WERI-Rb-1 (cell line): Measurements from ENCODE around the gene P2RX2.

ENCODE experiments used
- DNase-seq: peaks from one replicate; pipeline ENCODE4 v3.0.0-alpha.2; 2020
- H3K27ac ChIP-seq: fragments of 250-450 bp; sonication (Bioruptor Pico); 2 replicates; pipeline ENCODE4 v1.5.1; 2020; ENCODE audit warnings: mild to moderate bottlenecking, moderate library complexity
- H3K27me3 ChIP-seq: fragments of 250-450 bp; sonication (Bioruptor Pico); 2 replicates; pipeline ENCODE4 v1.5.1; 2021; ENCODE audit warnings: mild to moderate bottlenecking, low read depth, moderate library complexity; ENCODE audit not compliant: insufficient read depth, severe bottlenecking
- H3K36me3 ChIP-seq: fragments of 250-450 bp; sonication (Bioruptor Pico); 2 replicates; pipeline ENCODE4 v1.5.1; 2020; ENCODE audit warnings: mild to moderate bottlenecking, moderate library complexity
- H3K4me3 ChIP-seq: 2 replicates; pipeline ENCODE4 v1.5.1; 2011; ENCODE audit warnings: low read depth, mild to moderate bottlenecking, control low read depth, low read length
- H3K9me3 ChIP-seq: fragments of 250-450 bp; sonication (Bioruptor Pico); 2 replicates; pipeline ENCODE4 v1.5.1; 2021; ENCODE audit warnings: mild to moderate bottlenecking, moderate library complexity; ENCODE audit not compliant: severe bottlenecking
- CTCF ChIP-seq: IDR thresholded peaks from 2 replicates; pipeline ENCODE4 v1.5.1; 2011; ENCODE audit warnings: low read depth, mild to moderate bottlenecking, control low read depth, inconsistent platforms, low read length

The P2RX2 gene

GRCh38 chr12:132588821-132589669 lies 29.5 kb upstream of the P2RX2 start:
- H3K9me3 ChIP-seq, result no peaks in the 10 kb centered on the region
- H3K27me3 ChIP-seq, result no peaks in the 10 kb centered on the region
- no peak overlapping the region for H3K4me3 ChIP-seq
- TF ChIP-seq CTCF, result no peak
- H3K27ac ChIP-seq, result no peak overlapping the region
- DNase-seq, result no peak
- peaks cover 9% of the 10 kb centered on the region for H3K36me3 ChIP-seq

GRCh38 chr12:132591107-132591935 lies 27.3 kb upstream of the P2RX2 start:
- no peak overlapping the region for H3K27ac ChIP-seq
- H3K36me3 ChIP-seq, result no peaks in the 10 kb centered on the region
- no peak overlapping the region for H3K4me3 ChIP-seq
- TF ChIP-seq CTCF, result no peak
- no peaks in the 10 kb centered on the region for H3K27me3 ChIP-seq
- H3K9me3 ChIP-seq, result no peaks in the 10 kb centered on the region
- DNase-seq, result no peak

GRCh38 chr12:132592282-132592970 lies 26.1 kb upstream of the P2RX2 start:
- Histone ChIP-seq H3K27ac (no peak overlapping the region), H3K9me3 (no peaks in the 10 kb centered on the region), H3K27me3 (no peaks in the 10 kb centered on the region), H3K4me3 (no peak overlapping the region), H3K36me3 (no peaks in the 10 kb centered on the region)
- no peak for TF ChIP-seq CTCF
- no peak for DNase-seq

- no peaks in the 10 kb centered on the region for H3K36me3 ChIP-seq
- no peaks in the 10 kb centered on the region for H3K27me3 ChIP-seq
- DNase-seq, result no peak
- H3K9me3 ChIP-seq, result no peaks in the 10 kb centered on the region
- H3K27ac ChIP-seq, result no peak overlapping the region
- no peak overlapping the region for H3K4me3 ChIP-seq
- no peak for TF ChIP-seq CTCF
Measured at GRCh38 chr12:132593071-132593470, 25.5 kb upstream of the P2RX2 start.

- Histone ChIP-seq H3K27ac (no peak overlapping the region; the same call in 1 of the 2 replicates), H3K9me3 (no peaks in the 10 kb centered on the region), H3K27me3 (no peaks in the 10 kb centered on the region), H3K4me3 (peak overlapping the region; percentile 30), H3K36me3 (no peaks in the 10 kb centered on the region)
- DNase-seq, result no peak
- no peak for TF ChIP-seq CTCF
Measured at GRCh38 chr12:132593521-132593920, 25.1 kb upstream of the P2RX2 start.
